ENCODE data around the gene DNAH12. TPM values are rescaled to one million over a fixed set of nuclear protein-coding genes. Genes with fewer than 3 reads are reported as not detected.

The DNAH12 gene
- total and polyA plus RNA-seq, 9 of the 15 experiments (the other 6 are each of a cell fraction or from before 2014, with no cell fraction given), result 0.01 to 0.04 (median 0.01) TPM; not detected in 5

GRCh38 chr3:57545636-57546268, 1.6 kb upstream of the DNAH12 start:
- in situ Hi-C loops (cut with MboI) (no loop called here), intact Hi-C loops (cut with micrococcal nuclease) (no loop called here)
- H3K4me3 ChIP-seq, result no peak overlapping the region
- no TSS peak for BruUV-seq (replicated peaks)
- no peaks in the 10 kb centered on the region for H3K9me1 ChIP-seq (ENCODE audit: control insufficient read depth, insufficient read depth, low read length)
- no peak overlapping the region for H3K4me2 ChIP-seq (ENCODE audit: insufficient read depth, low read length)
- no peak overlapping the region for H2AFZ ChIP-seq (ENCODE audit: low read depth, low read length)
- FAIRE-seq, result no peak
- no peak for DNase-seq (ENCODE audit: extremely low read depth in 1 of 4, low spot score in 3 of 4)
- H3K79me2 ChIP-seq (ENCODE audit: control insufficient read depth, insufficient read depth, low read length), result no peaks in the 10 kb centered on the region
- no peak overlapping the region for H3K27ac ChIP-seq (ENCODE audit: extremely low read depth, low read depth, low read length)
- no peaks in the 10 kb centered on the region for H4K20me1 ChIP-seq (replicated peaks; ENCODE audit: control insufficient read depth, insufficient read depth, low read length)
- ATAC-seq, result no peak
- H3K27me3 ChIP-seq (ENCODE audit: control insufficient read depth in 2 of 2, insufficient read depth in 2 of 2, low read length in 2 of 2), result peaks cover 0 to 7% of the 10 kb centered on the region in 2 experiments; a peak in 1 of 5 replicates
- WGBS (ENCODE audit: insufficient coverage, low coverage, missing lambda C conversion rate), result 28% methylated on average over 6 of the region's 7 CpGs
- ChIA-PET POLR2A (interaction anchor here (0.7 to 0.9 kb wide), 3 partner anchors 11 to 53 kb away, joined by 3 to 6 read pairs (median 3); partner anchors contain the start of gene PDE12), CTCF (ENCODE audit: low intra/inter-chr PET ratio) (no interaction called here)
- H3K9me3 ChIP-seq (replicated peaks; ENCODE audit: control insufficient read depth, insufficient read depth, low read depth, low read length), result no peaks in the 10 kb centered on the region
- peaks cover 3% of the 10 kb centered on the region in 2 experiments; a peak in 3 of 5 replicates for H3K4me1 ChIP-seq (replicated peaks in 1 of 2; ENCODE audit: control insufficient read depth in 2 of 2, insufficient read depth in 2 of 2, low read length in 2 of 2)
- no peaks in the 10 kb centered on the region for H3K36me3 ChIP-seq (ENCODE audit: control insufficient read depth, insufficient read depth, low read length)
- H3K9ac ChIP-seq (ENCODE audit: insufficient read depth in 1 of 2, low read depth in 2 of 2, low read length in 2 of 2), result no peak overlapping the region
- TF ChIP-seq POLR2AphosphoS5 (IDR thresholded peaks at IDR 0.05; ENCODE audit: control insufficient read depth, insufficient read depth, low read depth, low read length), result no peak
- no peak for TF ChIP-seq CTCF (IDR thresholded peaks at IDR 0.05 in 2 of 3, conservative IDR thresholded peaks at IDR 0.05 in 1 of 3; ENCODE audit: insufficient read depth in 2 of 3, low read depth in 1 of 3, low read length in 3 of 3)
- no peak for TF ChIP-seq SMAD1 (IDR thresholded peaks at IDR 0.05; ENCODE audit: low read depth, low read length, partially characterized antibody)
- no peak for TF ChIP-seq ZNF133 (CRISPR knock-in tag; IDR thresholded peaks at IDR 0.05)
- no peak for TF ChIP-seq RBM25 (IDR thresholded peaks at IDR 0.05; ENCODE audit: low read depth, low read length, severe bottlenecking)
- no peak for TF ChIP-seq PCBP2 (IDR thresholded peaks at IDR 0.05; ENCODE audit: low read depth, low read length, poor library complexity, severe bottlenecking)
- no peak for TF ChIP-seq ZNF707 (CRISPR knock-in tag; conservative IDR thresholded peaks at IDR 0.05)
- no peak for TF ChIP-seq NR2F6 (CRISPR knock-in tag; IDR thresholded peaks at IDR 0.05)
- no peak for TF ChIP-seq TCF3 (CRISPR knock-in tag; IDR thresholded peaks at IDR 0.05)
- no peak for TF ChIP-seq POLR2AphosphoS2 (IDR thresholded peaks at IDR 0.05; ENCODE audit: low read length)
- no peak for TF ChIP-seq RBM15 (IDR thresholded peaks at IDR 0.05; ENCODE audit: insufficient read depth, low read length)
- TF ChIP-seq ZNF511 (CRISPR knock-in tag; IDR thresholded peaks at IDR 0.05), result no peak
- no peak for TF ChIP-seq ZNF232 (CRISPR knock-in tag; IDR thresholded peaks at IDR 0.05)
